GM10266 (cell line): ENCODE measurements around the gene EXD3.

ENCODE experiments used
- DNase-seq: peaks from one replicate; pipeline ENCODE4 v3.0.0; 2012; ENCODE audit errors: extremely low spot score
- CTCF ChIP-seq: IDR thresholded peaks from 2 replicates; pipeline ENCODE4 v1.5.1; 2012; ENCODE audit warnings: mild to moderate bottlenecking, low read depth; ENCODE audit not compliant: control insufficient read depth, insufficient read depth; ENCODE audit errors: missing control alignments

The EXD3 gene

GRCh38 chr9:137464291-137464999, 41.5 kb upstream of the EXD3 start:
- no peak for TF ChIP-seq CTCF
- no peak for DNase-seq

GRCh38 chr9:137463931-137464290, 40.9 kb upstream of the EXD3 start:
- TF ChIP-seq CTCF: no peak
- DNase-seq: no peak

GRCh38 chr9:137462986-137463930, 40.3 kb upstream of the EXD3 start:
- no peak for TF ChIP-seq CTCF
- DNase-seq: no peak

GRCh38 chr9:137462396-137462985, 39.5 kb upstream of the EXD3 start:
- no peak for TF ChIP-seq CTCF

DNA sequence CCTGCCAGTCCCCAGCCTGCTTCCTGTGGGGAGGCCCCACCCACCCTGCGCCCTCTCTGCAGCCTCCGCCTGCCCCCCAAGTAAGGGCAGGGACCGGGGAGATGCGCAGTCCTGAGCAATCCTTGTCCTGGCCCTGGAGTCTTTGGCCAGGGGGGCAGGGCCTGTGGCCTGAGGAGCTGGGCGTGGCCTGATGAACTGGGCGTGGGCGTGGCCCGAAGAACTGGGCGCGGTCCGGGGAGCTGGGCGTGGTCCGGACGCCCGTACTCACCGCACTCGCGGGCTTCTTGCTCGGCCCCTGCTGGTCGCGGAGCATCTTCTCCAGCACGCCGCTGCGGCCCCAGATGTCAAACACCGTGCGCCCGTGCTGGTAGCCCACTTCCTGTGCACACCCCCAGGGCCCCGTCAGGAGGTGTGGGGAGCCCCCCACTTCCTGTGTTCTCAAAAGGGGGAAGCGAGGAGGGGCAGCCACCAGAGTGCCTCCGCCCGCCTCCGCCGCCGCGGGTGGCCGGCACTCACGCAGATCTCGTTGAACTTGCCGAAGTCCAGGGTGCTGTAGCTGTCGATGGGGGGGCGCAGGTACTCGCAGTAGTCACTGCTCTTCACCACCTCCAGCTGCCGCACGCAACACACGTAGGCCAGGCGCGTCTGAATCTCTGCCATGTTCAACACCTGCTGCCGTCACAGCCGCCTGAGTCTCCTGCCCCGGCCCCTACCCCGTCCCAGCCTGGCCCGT, 38.9 kb upstream of the EXD3 start:
- peak; percentile 94 for DNase-seq
- peak; percentile 34 for TF ChIP-seq CTCF

More at GRCh38 chr9:137462396-137462985, 39.5 kb upstream of the EXD3 start:
- DNase-seq: no peak

- no peak for TF ChIP-seq CTCF
These were observed 38.3 kb upstream of the EXD3 start for GRCh38 chr9:137461316-137461662.

More at GRCh38 chr9:137461316-137461662, 38.3 kb upstream of the EXD3 start:
- DNase-seq: no peak
